ENCODE data around the gene CCNY.
"Not testable (repeated sequence)": the region's sequence is repeated elsewhere in the genome, so short reads cannot be mapped to it uniquely, and the experiment has no call there.

DNA sequence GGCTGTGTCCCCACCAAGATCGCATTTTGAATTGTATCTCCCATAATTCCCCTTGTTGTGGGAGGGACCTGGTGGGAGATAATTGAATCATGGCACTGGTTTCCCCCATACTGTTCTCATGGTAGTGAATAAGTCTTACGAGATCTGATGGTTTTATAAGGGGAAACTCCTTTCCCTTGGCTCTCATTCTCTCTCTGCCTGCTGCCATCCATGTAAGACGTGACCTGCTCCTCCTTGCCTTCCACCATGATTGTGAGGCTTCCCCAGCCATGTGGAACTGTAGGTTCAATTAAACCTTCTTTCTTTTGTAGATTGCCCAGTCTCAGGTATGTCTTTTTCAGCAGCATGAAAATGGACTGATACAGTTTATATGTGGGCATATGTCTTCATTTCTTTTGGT is 201.6 kb downstream of the CCNY start:
- not testable (repeated sequence) for TF ChIP-seq POLR2AphosphoS5 (IDR thresholded peaks at IDR 0.05)
- TF ChIP-seq, protein P1, sequence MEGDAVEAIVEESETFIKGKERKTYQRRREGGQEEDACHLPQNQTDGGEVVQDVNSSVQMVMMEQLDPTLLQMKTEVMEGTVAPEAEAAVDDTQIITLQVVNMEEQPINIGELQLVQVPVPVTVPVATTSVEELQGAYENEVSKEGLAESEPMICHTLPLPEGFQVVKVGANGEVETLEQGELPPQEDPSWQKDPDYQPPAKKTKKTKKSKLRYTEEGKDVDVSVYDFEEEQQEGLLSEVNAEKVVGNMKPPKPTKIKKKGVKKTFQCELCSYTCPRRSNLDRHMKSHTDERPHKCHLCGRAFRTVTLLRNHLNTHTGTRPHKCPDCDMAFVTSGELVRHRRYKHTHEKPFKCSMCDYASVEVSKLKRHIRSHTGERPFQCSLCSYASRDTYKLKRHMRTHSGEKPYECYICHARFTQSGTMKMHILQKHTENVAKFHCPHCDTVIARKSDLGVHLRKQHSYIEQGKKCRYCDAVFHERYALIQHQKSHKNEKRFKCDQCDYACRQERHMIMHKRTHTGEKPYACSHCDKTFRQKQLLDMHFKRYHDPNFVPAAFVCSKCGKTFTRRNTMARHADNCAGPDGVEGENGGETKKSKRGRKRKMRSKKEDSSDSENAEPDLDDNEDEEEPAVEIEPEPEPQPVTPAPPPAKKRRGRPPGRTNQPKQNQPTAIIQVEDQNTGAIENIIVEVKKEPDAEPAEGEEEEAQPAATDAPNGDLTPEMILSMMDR (IDR thresholded peaks at IDR 0.05) = not testable (repeated sequence)
